GM12878 (cell line): Measurements from ENCODE around the gene SIK3. TPM values are rescaled to one million over a fixed set of nuclear protein-coding genes. Genes with fewer than 3 reads are reported as not detected.

Source experiments
- CBX3 ChIP-seq: fragments of 200-600 bp; sonication (generic); IDR thresholded peaks from 2 replicates; pipeline ENCODE4 v1.6.1; 2016; ENCODE audit warnings: low read depth, borderline replicate concordance
- CBX5 ChIP-seq: sonication (generic); IDR thresholded peaks from 2 replicates; pipeline ENCODE4 v1.6.1; 2016; ENCODE audit warnings: low read depth, moderate library complexity, mild to moderate bottlenecking, inconsistent platforms
- MTA3 ChIP-seq: IDR thresholded peaks from 2 replicates; pipeline ENCODE4 v1.6.1; 2012; ENCODE audit warnings: low read length, inconsistent platforms, borderline replicate concordance
- RB1 ChIP-seq: fragments of 450-650 bp; formaldehyde crosslinking; IDR thresholded peaks from 2 replicates; pipeline ENCODE4 v1.6.1; 2017; ENCODE audit warnings: mild to moderate bottlenecking, borderline replicate concordance
- REST ChIP-seq: IDR thresholded peaks from 2 replicates; pipeline ENCODE4 v1.6.1; 2012; ENCODE audit warnings: mild to moderate bottlenecking, low read depth, low read length
- ZBTB4 ChIP-seq: fragments of 450-650 bp; formaldehyde crosslinking; IDR thresholded peaks from 2 replicates; pipeline ENCODE4 v1.4.0; 2022; ENCODE audit warnings: mild to moderate bottlenecking, moderate library complexity
- ZBTB40 ChIP-seq: fragments of 450-650 bp; IDR thresholded peaks from 2 replicates; pipeline ENCODE4 v1.6.1; 2016; ENCODE audit warnings: mild to moderate bottlenecking, moderate library complexity, borderline replicate concordance
- ZNF592 ChIP-seq: fragments of 450-650 bp; IDR thresholded peaks from 2 replicates; pipeline ENCODE4 v1.6.1; 2017; ENCODE audit warnings: mild to moderate bottlenecking, moderate library complexity
- ZSCAN29 ChIP-seq: fragments of 450-650 bp; IDR thresholded peaks from 2 replicates; pipeline ENCODE4 v1.6.1; 2017; ENCODE audit warnings: mild to moderate bottlenecking, moderate library complexity
- ZZZ3 ChIP-seq: IDR thresholded peaks from 2 replicates; pipeline ENCODE4 v1.6.1; 2011; ENCODE audit warnings: low read depth; ENCODE audit not compliant: control insufficient read depth, insufficient read length
- polyA plus RNA-seq, 11 experiments: library from polyadenylated mRNA; depleted of rRNA in 4 of 11; unstranded in 6 of 11; stranded (reverse) in 5 of 11; fragments of >200 nt; fragmentation: Nextera tagmentation in 4 of 11; fragmentation: Illumina TruSeq in 1 of 11; extraction: Ambion mirVana in 4 of 11; extraction: Trizol in 1 of 11; gene quantifications; 1 replicate in 1 of 11; 2 replicates in 10 of 11; pipeline versions ENCODE4 v1.2.1 to v1.2.3, GENCODE V29; 2011 to 2016; ENCODE audit warnings: inconsistent platforms in 2 of 11, missing spikeins in 2 of 11, low read depth in 1 of 11
- total RNA-seq, 4 experiments: library from RNA; depleted of rRNA in 3 of 4; stranded (reverse); fragments of >200 nt in 3 of 4; fragmentation: Illumina TruSeq in 1 of 4; extraction: Trizol in 1 of 4; gene quantifications; 2 replicates each; pipeline versions ENCODE4 v1.2.1 to v1.2.3, GENCODE V29; 2013 to 2021

The SIK3 gene
- total and polyA plus RNA-seq, 10 of the 15 experiments (the other 5 are each of a cell fraction or from before 2014, with no cell fraction given), result 2.5 to 31.9 (median 11.1) TPM

- TF ChIP-seq ZBTB40 (no peak), REST (no peak), MTA3 (no peak), ZZZ3 (no peak), CBX5 (no peak), ZSCAN29 (no peak), ZBTB4 (CRISPR knock-in tag) (no peak), ZNF592 (no peak), CBX3 (no peak), RB1 (no peak)
Measured at GRCh38 chr11:116930586-116930985, 167.6 kb downstream of the SIK3 start (continued).
